Mesendoderm (in vitro differentiated cells): ENCODE results near the gene ZWINT.

Experiments
- DNase-seq: peaks from one replicate; pipeline ENCODE4 v3.0.0; 2013
- H2AK5ac ChIP-seq: 2 replicates; pipeline ENCODE4 v1.6.1; 2013; ENCODE audit warnings: low read length, inconsistent platforms
- H2BK120ac ChIP-seq: 2 replicates; pipeline ENCODE4 v1.6.1; 2013; ENCODE audit warnings: low read depth, mild to moderate bottlenecking, low read length, moderate library complexity, mixed read lengths
- H2BK15ac ChIP-seq: replicated peaks from 2 replicates; pipeline ENCODE4 v1.6.1; 2013; ENCODE audit warnings: low read depth, mild to moderate bottlenecking, moderate library complexity
- H2BK5ac ChIP-seq: 2 replicates; pipeline ENCODE4 v1.6.1; 2013; ENCODE audit warnings: low read length, inconsistent platforms
- H3K18ac ChIP-seq: 2 replicates; pipeline ENCODE4 v1.6.1; 2013; ENCODE audit warnings: mild to moderate bottlenecking, low read length, mixed read lengths
- H3K23ac ChIP-seq: one replicate; pipeline ENCODE4 v1.6.1; 2013; ENCODE audit warnings: low read length
- H3K27ac ChIP-seq: 2 replicates; pipeline ENCODE4 v1.5.1; 2013; ENCODE audit warnings: low read depth, mild to moderate bottlenecking, inconsistent platforms, low read length, moderate library complexity
- H3K27me3 ChIP-seq: 2 replicates; pipeline ENCODE4 v1.6.1; 2013; ENCODE audit warnings: low read length, control low read depth, mild to moderate bottlenecking, inconsistent platforms; ENCODE audit not compliant: insufficient read depth, poor library complexity
- H3K36me3 ChIP-seq: 2 replicates; pipeline ENCODE4 v1.6.1; 2013; ENCODE audit warnings: low read length, inconsistent platforms; ENCODE audit not compliant: control insufficient read depth, insufficient read depth
- H3K4ac ChIP-seq: one replicate; pipeline ENCODE4 v1.6.1; 2013; ENCODE audit warnings: low read depth, mild to moderate bottlenecking, low read length, moderate library complexity
- H3K4me1 ChIP-seq: 2 replicates; pipeline ENCODE4 v1.6.1; 2013; ENCODE audit warnings: low read depth, low read length, inconsistent platforms; ENCODE audit not compliant: control insufficient read depth
- H3K4me2 ChIP-seq: 2 replicates; pipeline ENCODE4 v1.6.1; 2013; ENCODE audit warnings: low read length
- H3K4me3 ChIP-seq: 2 replicates; pipeline ENCODE4 v1.5.1; 2013; ENCODE audit warnings: mild to moderate bottlenecking, low read length
- H3K56ac ChIP-seq: one replicate; pipeline ENCODE4 v1.6.1; 2013; ENCODE audit warnings: low read length
- H3K79me1 ChIP-seq: 2 replicates; pipeline ENCODE4 v1.6.1; 2013; ENCODE audit warnings: low read length, inconsistent platforms
- H3K79me2 ChIP-seq: 2 replicates; pipeline ENCODE4 v1.6.1; 2013; ENCODE audit warnings: mild to moderate bottlenecking, low read length; ENCODE audit not compliant: control insufficient read depth, insufficient read depth
- H3K9ac ChIP-seq: 2 replicates; pipeline ENCODE4 v1.6.1; 2013; ENCODE audit warnings: low read length, inconsistent platforms
- H4K5ac ChIP-seq: one replicate; pipeline ENCODE4 v1.6.1; 2013; ENCODE audit warnings: low read length
- H4K8ac ChIP-seq: one replicate; pipeline ENCODE4 v1.6.1; 2013; ENCODE audit warnings: low read depth, mild to moderate bottlenecking, control low read depth, low read length, moderate library complexity
- WGBS: extraction: QIAGEN DNeasy Blood & Tissue Kit; methylation state at CpG from one replicate; pipeline ENCODE4 v1.1.7; 2013; ENCODE audit warnings: low lambda C conversion rate, missing lambda C conversion rate; ENCODE audit not compliant: insufficient coverage; ENCODE audit errors: extremely low coverage; 5-methylcytosine and 5-hydroxymethylcytosine counted together

ZWINT gene

DNA sequence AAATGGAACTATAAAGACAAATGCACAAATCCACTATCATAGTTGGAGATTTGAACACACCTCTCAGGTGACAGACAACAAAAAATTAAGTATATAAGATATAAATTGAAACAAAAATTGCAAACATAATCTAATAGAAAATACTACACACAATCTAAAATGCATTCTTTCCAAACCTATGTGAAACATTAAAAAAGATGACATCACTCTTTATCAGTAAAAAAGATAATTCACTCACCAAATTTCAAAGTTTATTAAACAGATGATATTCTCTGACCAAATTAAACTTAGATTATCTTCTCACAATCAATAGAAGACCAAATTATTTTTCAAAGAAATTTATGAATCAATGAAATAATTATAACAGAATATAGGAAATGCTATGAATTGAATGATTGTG is 4.0 kb downstream of the ZWINT start:
- Histone ChIP-seq H3K23ac (no peak overlapping the region), H3K79me1 (peaks cover 18% of the 10 kb centered on the region), H2BK15ac (no peak overlapping the region), H3K4me2 (no peak overlapping the region), H3K27ac (no peak overlapping the region), H4K5ac (no peak overlapping the region), H3K9ac (no peak overlapping the region), H3K79me2 (peaks cover 29% of the 10 kb centered on the region), H3K4me1 (peaks cover 4% of the 10 kb centered on the region), H4K8ac (no peak overlapping the region), H3K4ac (no peak overlapping the region), H3K4me3 (no peak overlapping the region), H2BK5ac (no peak overlapping the region), H3K56ac (no peak overlapping the region), H2BK120ac (no peak overlapping the region), H3K18ac (no peak overlapping the region), H3K27me3 (no peaks in the 10 kb centered on the region), H2AK5ac (no peak overlapping the region), H3K36me3 (peaks cover 10% of the 10 kb centered on the region)
- no peak for DNase-seq

DNA sequence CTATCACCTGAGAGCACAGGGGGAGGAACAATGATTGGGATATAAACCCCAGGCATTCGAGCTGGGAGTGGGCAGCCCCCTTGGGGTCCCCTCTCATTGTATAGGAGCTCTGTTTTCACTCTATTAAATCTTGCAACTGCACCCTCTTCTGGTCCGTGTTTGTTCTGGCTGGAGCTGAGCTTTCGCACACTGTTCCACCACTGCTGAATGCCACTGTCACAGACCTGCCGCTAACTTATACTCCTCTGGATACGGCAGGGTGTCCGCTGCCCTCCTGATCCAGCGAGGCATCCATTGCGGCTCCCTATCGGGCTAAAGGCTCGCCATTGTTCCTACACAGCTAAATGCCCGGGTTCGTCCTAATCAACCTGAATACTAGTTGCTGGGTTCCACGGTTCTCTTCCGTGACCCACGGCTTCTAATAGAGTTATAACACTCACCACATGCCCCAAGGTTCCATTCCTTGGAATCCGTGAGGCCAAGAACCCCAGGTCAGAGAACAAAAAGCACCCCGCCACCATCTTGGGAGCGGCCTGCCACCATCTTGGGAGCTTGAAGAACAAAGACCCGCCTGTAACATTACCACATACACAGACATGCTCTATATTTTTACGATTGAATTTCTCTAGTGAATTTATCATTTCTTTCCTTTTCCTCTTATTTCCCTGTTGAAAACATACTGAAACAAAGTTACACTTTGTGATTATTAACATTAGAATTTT is 9.0 kb downstream of the ZWINT start:
- peak; percentile 2 for DNase-seq
- H3K23ac ChIP-seq: no peak overlapping the region
- no peaks in the 10 kb centered on the region for H3K79me1 ChIP-seq
- no peak overlapping the region for H3K4ac ChIP-seq
- no peak overlapping the region for H3K4me3 ChIP-seq
- no peaks in the 10 kb centered on the region for H3K79me2 ChIP-seq
- H3K36me3 ChIP-seq: no peaks in the 10 kb centered on the region
- no peak overlapping the region for H3K4me2 ChIP-seq
- no peak overlapping the region for H3K9ac ChIP-seq
- H3K56ac ChIP-seq: no peak overlapping the region
- no peak overlapping the region for H2BK5ac ChIP-seq
- H3K18ac ChIP-seq: no peak overlapping the region
- H2BK15ac ChIP-seq: no peak overlapping the region
- WGBS: no CpG with 5 or more reads among the region's 20 CpGs
- H3K27me3 ChIP-seq: no peaks in the 10 kb centered on the region
- no peak overlapping the region for H4K5ac ChIP-seq
- H3K27ac ChIP-seq: no peak overlapping the region
- H3K4me1 ChIP-seq: no peaks in the 10 kb centered on the region
- no peak overlapping the region for H2BK120ac ChIP-seq
- H2AK5ac ChIP-seq: no peak overlapping the region
- no peak overlapping the region for H4K8ac ChIP-seq

DNA sequence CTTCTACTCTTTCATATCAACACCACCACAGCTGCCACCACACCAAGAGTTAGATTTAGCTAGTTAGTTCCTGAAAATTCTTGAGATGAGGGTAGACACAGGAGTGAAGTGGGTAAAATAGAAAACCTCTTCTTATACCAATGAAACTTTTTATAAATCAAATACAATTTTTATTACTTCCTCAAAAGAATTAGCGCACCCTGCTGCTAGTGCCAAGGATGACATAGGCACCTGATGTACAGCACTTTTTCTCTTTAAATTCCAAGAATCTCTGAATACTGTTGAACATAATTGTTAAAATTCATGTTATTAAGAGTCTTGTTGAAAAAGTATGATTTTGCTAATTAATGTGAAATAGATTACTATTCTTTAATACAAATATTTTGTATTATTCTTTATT is 11.4 kb downstream of the ZWINT start:
- no peak for DNase-seq
- no peak overlapping the region for H3K23ac ChIP-seq
- H2BK120ac ChIP-seq: no peak overlapping the region
- no peaks in the 10 kb centered on the region for H3K79me2 ChIP-seq
- no peak overlapping the region for H3K9ac ChIP-seq
- H3K27ac ChIP-seq: no peak overlapping the region
- H3K27me3 ChIP-seq: no peaks in the 10 kb centered on the region
- H3K79me1 ChIP-seq: no peaks in the 10 kb centered on the region
- no peak overlapping the region for H3K18ac ChIP-seq
- no peak overlapping the region for H2AK5ac ChIP-seq
- no peaks in the 10 kb centered on the region for H3K4me1 ChIP-seq
- H4K5ac ChIP-seq: no peak overlapping the region
- H3K4me2 ChIP-seq: no peak overlapping the region
- no peak overlapping the region for H3K4me3 ChIP-seq
- no peak overlapping the region for H2BK5ac ChIP-seq
- H3K4ac ChIP-seq: no peak overlapping the region
- H3K56ac ChIP-seq: no peak overlapping the region
- H4K8ac ChIP-seq: no peak overlapping the region
- no peaks in the 10 kb centered on the region for H3K36me3 ChIP-seq
- H2BK15ac ChIP-seq: no peak overlapping the region
- WGBS: no CpG with 5 or more reads among the region's 1 CpG

DNA sequence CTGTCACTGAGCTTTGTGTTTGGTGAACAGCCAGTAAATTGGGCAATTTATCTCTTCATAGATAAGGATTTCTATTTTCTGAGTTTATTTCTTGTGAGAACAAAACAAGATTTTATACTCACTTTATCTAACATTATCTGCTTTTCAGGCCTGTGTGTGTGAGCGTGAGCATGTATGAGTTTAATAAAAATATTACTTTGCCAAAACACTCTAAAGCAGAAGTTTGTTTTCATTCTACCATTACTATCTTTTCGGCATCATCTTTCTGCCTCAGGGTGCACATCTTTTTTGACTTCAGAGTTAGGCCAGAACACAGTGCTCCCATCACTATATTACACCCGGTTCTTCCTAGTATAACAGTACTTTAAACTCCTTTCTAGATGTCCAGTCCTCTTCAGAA is 13.0 kb downstream of the ZWINT start:
- DNase-seq: no peak
- Histone ChIP-seq H3K4me3 (no peak overlapping the region), H2BK5ac (no peak overlapping the region), H2AK5ac (no peak overlapping the region), H3K79me1 (no peaks in the 10 kb centered on the region), H3K36me3 (no peaks in the 10 kb centered on the region), H3K27me3 (no peaks in the 10 kb centered on the region), H2BK15ac (no peak overlapping the region), H3K18ac (no peak overlapping the region), H4K8ac (no peak overlapping the region), H4K5ac (no peak overlapping the region), H3K56ac (no peak overlapping the region), H3K23ac (no peak overlapping the region), H2BK120ac (no peak overlapping the region), H3K9ac (no peak overlapping the region), H3K4me2 (no peak overlapping the region), H3K27ac (no peak overlapping the region), H3K79me2 (no peaks in the 10 kb centered on the region), H3K4me1 (no peaks in the 10 kb centered on the region), H3K4ac (no peak overlapping the region)
- WGBS: no CpG with 5 or more reads among the region's 3 CpGs

DNA sequence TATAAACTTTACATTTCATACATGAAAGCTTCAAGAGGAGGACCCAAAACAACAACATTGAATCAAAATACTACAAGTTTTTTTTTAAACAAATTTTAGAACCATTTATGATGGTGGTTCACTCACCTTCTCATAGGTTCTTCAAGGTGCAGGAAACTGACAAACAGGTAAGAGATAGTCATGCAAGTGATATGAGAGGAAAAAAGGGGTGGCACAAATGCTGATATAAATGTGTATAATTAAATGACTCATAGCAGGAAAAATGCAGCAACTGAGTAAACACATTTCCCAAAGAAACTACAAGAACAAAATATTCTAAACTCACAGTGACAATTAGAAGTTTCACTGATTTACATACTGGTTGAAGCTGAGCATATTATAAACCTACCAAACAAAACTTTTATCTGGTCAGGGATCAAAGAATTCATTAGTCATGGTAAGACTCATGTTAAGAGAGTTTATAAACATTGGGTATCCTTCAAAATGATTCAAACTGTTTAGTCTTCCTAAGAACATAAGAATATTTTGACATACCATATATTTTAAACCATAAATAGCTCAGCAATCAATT is 14.1 kb downstream of the ZWINT start:
- no peak for DNase-seq
- H3K27me3 ChIP-seq: no peaks in the 10 kb centered on the region
- no peaks in the 10 kb centered on the region for H3K79me1 ChIP-seq
- no peak overlapping the region for H2BK15ac ChIP-seq
- H2BK5ac ChIP-seq: no peak overlapping the region
- no peak overlapping the region for H3K4me3 ChIP-seq
- no peak overlapping the region for H3K4ac ChIP-seq
- no peak overlapping the region for H2BK120ac ChIP-seq
- H2AK5ac ChIP-seq: no peak overlapping the region
- no peak overlapping the region for H4K5ac ChIP-seq
- no peaks in the 10 kb centered on the region for H3K36me3 ChIP-seq
- H3K9ac ChIP-seq: no peak overlapping the region
- no peaks in the 10 kb centered on the region for H3K79me2 ChIP-seq
- H4K8ac ChIP-seq: no peak overlapping the region
- H3K27ac ChIP-seq: no peak overlapping the region
- no peaks in the 10 kb centered on the region for H3K4me1 ChIP-seq
- H3K56ac ChIP-seq: no peak overlapping the region
- H3K18ac ChIP-seq: no peak overlapping the region
- H3K4me2 ChIP-seq: no peak overlapping the region
- no peak overlapping the region for H3K23ac ChIP-seq

DNA sequence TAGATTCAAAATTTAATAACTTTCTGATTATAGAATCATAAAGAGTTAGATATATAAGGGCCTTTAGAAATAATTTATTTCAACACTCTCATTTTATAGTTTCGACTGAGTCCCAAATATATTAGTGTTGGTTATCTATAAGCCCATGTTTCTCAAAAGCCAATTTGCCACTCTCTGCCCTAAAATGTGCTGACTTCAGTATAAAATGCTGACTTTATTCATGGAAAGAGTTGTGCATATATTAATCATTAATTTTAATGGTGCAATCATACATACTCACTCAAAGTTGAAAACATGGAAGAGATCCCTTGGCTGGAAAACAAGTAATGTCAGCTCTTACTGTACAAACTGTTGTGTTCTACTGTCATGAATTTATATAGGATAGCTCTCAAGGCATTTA is 19.4 kb downstream of the ZWINT start:
- Histone ChIP-seq H2AK5ac (no peak overlapping the region), H3K9ac (no peak overlapping the region), H3K79me2 (no peaks in the 10 kb centered on the region), H2BK15ac (no peak overlapping the region), H3K79me1 (no peaks in the 10 kb centered on the region), H3K36me3 (no peaks in the 10 kb centered on the region), H3K4me3 (no peak overlapping the region), H3K4me1 (no peaks in the 10 kb centered on the region), H4K8ac (no peak overlapping the region), H3K27me3 (no peaks in the 10 kb centered on the region), H3K4me2 (no peak overlapping the region), H3K56ac (no peak overlapping the region), H2BK5ac (no peak overlapping the region), H3K23ac (no peak overlapping the region), H3K27ac (no peak overlapping the region), H3K18ac (no peak overlapping the region), H3K4ac (no peak overlapping the region), H4K5ac (no peak overlapping the region), H2BK120ac (no peak overlapping the region)
- no peak for DNase-seq
- no CpG with 5 or more reads among the region's 1 CpG for WGBS
